Measurements from ENCODE around the gene KIF23. TPM values are rescaled to one million over a fixed set of nuclear protein-coding genes. Genes with fewer than 3 reads are reported as not detected.

Gene KIF23
- total RNA-seq, 1 experiment from 2014 or later = 77.3 TPM

DNA sequence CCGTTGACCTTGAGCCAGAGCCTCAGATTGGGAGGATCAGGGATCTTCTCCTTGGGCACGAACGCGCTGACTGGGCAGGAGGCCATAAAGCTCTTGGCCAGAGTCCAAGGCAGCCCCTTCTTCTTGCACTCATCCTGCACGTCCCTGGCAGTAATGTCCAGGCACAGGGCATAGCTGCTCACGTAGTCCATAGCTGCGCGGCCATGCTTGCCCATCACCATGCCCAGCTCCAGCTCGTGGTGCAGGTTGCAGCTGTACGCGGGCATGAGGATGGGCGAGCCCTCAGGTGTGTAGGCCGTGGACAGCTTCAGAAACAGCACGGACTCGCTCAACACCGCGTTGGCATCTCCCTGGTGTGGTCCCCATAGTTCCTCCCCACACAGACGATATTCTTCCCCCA, 20.5 kb downstream of the KIF23 start:
- Histone ChIP-seq H3K9me3 (ENCODE audit: low read length) (no peaks in the 10 kb centered on the region), H3F3A (ENCODE audit: low read length, unreplicated experiment) (no peaks in the 10 kb centered on the region), H3K9ac (ENCODE audit: low read length) (no peak overlapping the region), H3K79me2 (ENCODE audit: low read length) (peaks cover 12% of the 10 kb centered on the region; the same call in 1 of the 2 replicates), H3K4me3 (ENCODE audit: low read length) (no peak overlapping the region), H3K4me2 (ENCODE audit: low read length) (no peak overlapping the region), H3K27me3 (ENCODE audit: low read length) (no peaks in the 10 kb centered on the region), H3K4me1 (ENCODE audit: insufficient read depth, low read length) (no peaks in the 10 kb centered on the region), H4K20me1 (ENCODE audit: low read length) (peaks cover 10% of the 10 kb centered on the region; the same call in 1 of the 2 replicates), H3K36me3 (ENCODE audit: low read depth, low read length) (peaks cover 79% of the 10 kb centered on the region), H2AFZ (ENCODE audit: low read length) (no peak overlapping the region), H3K9me2 (replicated peaks; ENCODE audit: low read length) (no peaks in the 10 kb centered on the region), H3K27ac (ENCODE audit: low read length) (no peak overlapping the region)
- no peak for ATAC-seq
- ChIA-PET CTCF (no interaction called here), POLR2A (ENCODE audit: unreplicated experiment) (no interaction called here)
- DNase-seq = no peak
- no TSS peak for BruUV-seq (replicated peaks)
- intact Hi-C loops (cut with micrococcal nuclease) = no loop called here
- TF ChIP-seq EZH2 (IDR thresholded peaks at IDR 0.05; ENCODE audit: low read length, unreplicated experiment) (no peak), EZH2phosphoT487 (IDR thresholded peaks at IDR 0.05; ENCODE audit: borderline replicate concordance, low read length) (no peak)

DNA sequence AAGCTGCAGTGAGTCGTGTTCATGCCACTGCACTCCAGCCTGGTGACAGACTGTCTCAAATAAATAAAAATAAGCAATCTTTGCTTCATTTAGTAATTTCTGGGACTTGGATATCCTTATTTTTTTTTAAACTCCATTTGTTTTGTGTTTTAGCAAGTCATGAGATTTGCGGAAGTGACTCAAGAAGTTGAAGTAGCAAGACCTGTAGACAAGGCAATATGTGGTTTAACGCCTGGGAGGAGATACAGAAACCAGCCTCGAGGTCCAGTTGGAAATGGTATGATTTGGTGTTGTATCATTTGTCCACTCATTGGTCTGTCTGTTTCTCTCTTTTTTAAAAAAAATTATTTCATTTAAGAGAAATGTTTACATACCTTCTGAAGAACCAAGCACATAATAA, 21.8 kb downstream of the KIF23 start:
- no peaks in the 10 kb centered on the region for H3K27me3 ChIP-seq (ENCODE audit: low read length)
- H3K4me3 ChIP-seq (ENCODE audit: low read length) = no peak overlapping the region
- no peaks in the 10 kb centered on the region for H3K9me2 ChIP-seq (replicated peaks; ENCODE audit: low read length)
- ChIA-PET POLR2A (ENCODE audit: unreplicated experiment) (interaction anchor here (0.9 kb wide), 1 partner anchor 22 kb away, joined by 3 read pairs; the partner anchor contains the start of gene KIF23), CTCF (no interaction called here)
- H3K36me3 ChIP-seq (ENCODE audit: low read depth, low read length) = peaks cover 78% of the 10 kb centered on the region
- H2AFZ ChIP-seq (ENCODE audit: low read length) = no peak overlapping the region
- ATAC-seq = no peak
- H3K4me1 ChIP-seq (ENCODE audit: insufficient read depth, low read length) = no peaks in the 10 kb centered on the region
- no peak for DNase-seq
- H3F3A ChIP-seq (ENCODE audit: low read length, unreplicated experiment) = no peaks in the 10 kb centered on the region
- TF ChIP-seq EZH2 (IDR thresholded peaks at IDR 0.05; ENCODE audit: low read length, unreplicated experiment) = no peak
- TF ChIP-seq EZH2phosphoT487 (IDR thresholded peaks at IDR 0.05; ENCODE audit: borderline replicate concordance, low read length) = no peak
- TF ChIP-seq, protein P1, sequence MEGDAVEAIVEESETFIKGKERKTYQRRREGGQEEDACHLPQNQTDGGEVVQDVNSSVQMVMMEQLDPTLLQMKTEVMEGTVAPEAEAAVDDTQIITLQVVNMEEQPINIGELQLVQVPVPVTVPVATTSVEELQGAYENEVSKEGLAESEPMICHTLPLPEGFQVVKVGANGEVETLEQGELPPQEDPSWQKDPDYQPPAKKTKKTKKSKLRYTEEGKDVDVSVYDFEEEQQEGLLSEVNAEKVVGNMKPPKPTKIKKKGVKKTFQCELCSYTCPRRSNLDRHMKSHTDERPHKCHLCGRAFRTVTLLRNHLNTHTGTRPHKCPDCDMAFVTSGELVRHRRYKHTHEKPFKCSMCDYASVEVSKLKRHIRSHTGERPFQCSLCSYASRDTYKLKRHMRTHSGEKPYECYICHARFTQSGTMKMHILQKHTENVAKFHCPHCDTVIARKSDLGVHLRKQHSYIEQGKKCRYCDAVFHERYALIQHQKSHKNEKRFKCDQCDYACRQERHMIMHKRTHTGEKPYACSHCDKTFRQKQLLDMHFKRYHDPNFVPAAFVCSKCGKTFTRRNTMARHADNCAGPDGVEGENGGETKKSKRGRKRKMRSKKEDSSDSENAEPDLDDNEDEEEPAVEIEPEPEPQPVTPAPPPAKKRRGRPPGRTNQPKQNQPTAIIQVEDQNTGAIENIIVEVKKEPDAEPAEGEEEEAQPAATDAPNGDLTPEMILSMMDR (conservative IDR thresholded peaks at IDR 0.05; ENCODE audit: low read depth, low read length) = no peak
- no TSS peak for BruUV-seq (replicated peaks)
- no peak overlapping the region for H3K27ac ChIP-seq (ENCODE audit: low read length)
- no peak overlapping the region for H3K9ac ChIP-seq (ENCODE audit: low read length)
- peaks cover 6% of the 10 kb centered on the region; the same call in 1 of the 2 replicates for H4K20me1 ChIP-seq (ENCODE audit: low read length)
- no peaks in the 10 kb centered on the region for H3K9me3 ChIP-seq (ENCODE audit: low read length)
- intact Hi-C loops (cut with micrococcal nuclease) = no loop called here
- peaks cover 9% of the 10 kb centered on the region; the same call in 1 of the 2 replicates for H3K79me2 ChIP-seq (ENCODE audit: low read length)
- H3K4me2 ChIP-seq (ENCODE audit: low read length) = no peak overlapping the region

DNA sequence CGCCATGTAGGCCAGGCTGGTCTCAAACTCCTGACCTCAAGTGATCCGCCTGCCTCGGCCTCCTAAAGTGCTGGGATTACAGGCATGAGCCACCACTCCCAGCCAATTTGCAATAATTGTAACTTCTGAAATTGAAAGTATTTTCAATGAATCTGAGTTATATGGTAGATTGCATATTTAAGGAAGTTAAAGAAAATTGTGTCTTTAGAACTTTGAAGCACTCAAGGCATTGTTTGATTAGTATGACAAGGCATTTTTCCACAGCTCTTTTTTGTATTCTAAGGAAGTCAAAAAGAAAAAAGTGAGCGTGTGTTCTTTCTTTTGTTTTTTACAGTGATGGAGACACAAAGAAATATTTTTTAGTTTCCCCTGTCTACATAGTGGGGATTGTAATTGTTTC, 22.8 kb downstream of the KIF23 start:
- H3K4me1 ChIP-seq (ENCODE audit: insufficient read depth, low read length) = no peaks in the 10 kb centered on the region
- H3K27me3 ChIP-seq (ENCODE audit: low read length) = no peaks in the 10 kb centered on the region
- H3K9ac ChIP-seq (ENCODE audit: low read length) = no peak overlapping the region
- H3F3A ChIP-seq (ENCODE audit: low read length, unreplicated experiment) = no peaks in the 10 kb centered on the region
- no TSS peak for BruUV-seq (replicated peaks)
- H3K9me3 ChIP-seq (ENCODE audit: low read length) = no peaks in the 10 kb centered on the region
- H3K4me2 ChIP-seq (ENCODE audit: low read length) = no peak overlapping the region
- H4K20me1 ChIP-seq (ENCODE audit: low read length) = peaks cover 6% of the 10 kb centered on the region; the same call in 1 of the 2 replicates
- DNase-seq (no peak), ATAC-seq (no peak)
- H2AFZ ChIP-seq (ENCODE audit: low read length) = no peak overlapping the region
- CTCF ChIA-PET = no interaction called here
- no peak overlapping the region for H3K4me3 ChIP-seq (ENCODE audit: low read length)
- POLR2A ChIA-PET (ENCODE audit: unreplicated experiment) = no interaction called here
- intact Hi-C loops (cut with micrococcal nuclease) = no loop called here
- peaks cover 9% of the 10 kb centered on the region; the same call in 1 of the 2 replicates for H3K79me2 ChIP-seq (ENCODE audit: low read length)
- H3K36me3 ChIP-seq (ENCODE audit: low read depth, low read length) = peaks cover 79% of the 10 kb centered on the region
- TF ChIP-seq, protein P1 (conservative IDR thresholded peaks at IDR 0.05; ENCODE audit: low read depth, low read length) = no peak
- TF ChIP-seq EZH2 (IDR thresholded peaks at IDR 0.05; ENCODE audit: low read length, unreplicated experiment) (no peak), EZH2phosphoT487 (IDR thresholded peaks at IDR 0.05; ENCODE audit: borderline replicate concordance, low read length) (no peak)
- H3K27ac ChIP-seq (ENCODE audit: low read length) = no peak overlapping the region
- H3K9me2 ChIP-seq (replicated peaks; ENCODE audit: low read length) = no peaks in the 10 kb centered on the region
